Right ventricle myocardium superior (tissue), 1 donor: Measurements from ENCODE around the gene OSM. TPM values are rescaled to one million over a fixed set of nuclear protein-coding genes. Genes with fewer than 3 reads are reported as not detected.
"Not testable (repeated sequence)": the region's sequence is repeated elsewhere in the genome, so short reads cannot be mapped to it uniquely, and the experiment has no call there.

Experiments used
- ATAC-seq: fragments of 200-7000 bp; cut with Tn5 transposase; one replicate; pipeline ENCODE4 v1.9.1; 2020; ENCODE audit warnings: mild to moderate bottlenecking; ENCODE audit not compliant: poor library complexity
- DNase-seq: peaks from one replicate; pipeline ENCODE4 v3.0.0-alpha.2; 2020
- intact Hi-C: fragments of 100-400 bp; cut with DNase I; formaldehyde crosslinking; loops from one replicate; pipeline ENCODE4 v1.11.2; 2022
- total RNA-seq: library from RNA; stranded (reverse); fragmentation: NEBNext Ultra II Directional; extraction: Animal tissue kit (Norgen Biotek cat#: 25700); gene quantifications from one replicate; pipeline ENCODE4 v1.2.1, GENCODE V29; 2021
- donor health status: DM: no; HTN: yes; CAD: no; lungs with severe emphysema.

The OSM gene
- total RNA-seq, 1 donor from 2014 or later: 0.11 TPM

- ATAC-seq: no peak
- intact Hi-C loops: no loop called here
- DNase-seq: no peak
Measured at GRCh38 chr22:30224161-30224857, 42.3 kb downstream of the OSM start.

- ATAC-seq (no peak), DNase-seq (no peak)
- intact Hi-C loops: no loop called here
Measured at GRCh38 chr22:30223303-30223702, 43.3 kb downstream of the OSM start.

GRCh38 chr22:30222321-30222720 is 44.3 kb downstream of the OSM start:
- ATAC-seq: no peak
- no peak for DNase-seq
- intact Hi-C loops: no loop called here

GRCh38 chr22:30221121-30221992 is 45.3 kb downstream of the OSM start:
- no peak for ATAC-seq
- no peak for DNase-seq

GRCh38 chr22:30220338-30221012 is 46.2 kb downstream of the OSM start:
- intact Hi-C loops: no loop called here
- DNase-seq (no peak), ATAC-seq (no peak)

More at GRCh38 chr22:30221121-30221992, 45.3 kb downstream of the OSM start:
- intact Hi-C loops: no loop called here

- DNase-seq: no peak
- ATAC-seq: no peak
- intact Hi-C loops: no loop called here
Measured at GRCh38 chr22:30219668-30220278, 46.9 kb downstream of the OSM start.

GRCh38 chr22:30219049-30219654 is 47.5 kb downstream of the OSM start:
- ATAC-seq (no peak), DNase-seq (no peak)
- intact Hi-C loops: no loop called here

- DNase-seq (no peak), ATAC-seq (no peak)
- intact Hi-C loops: no loop called here
Measured at GRCh38 chr22:30217698-30218560, 48.7 kb downstream of the OSM start.

- DNase-seq (no peak), ATAC-seq (no peak)
- intact Hi-C loops: no loop called here
Measured at GRCh38 chr22:30216710-30217109, 49.9 kb downstream of the OSM start.

GRCh38 chr22:30216272-30216671 is 50.4 kb downstream of the OSM start:
- intact Hi-C loops, ATAC-seq, DNase-seq: not testable (repeated sequence)

GRCh38 chr22:30214703-30215407 is 51.8 kb downstream of the OSM start:
- ATAC-seq (no peak), DNase-seq (no peak)
- intact Hi-C loops: no loop called here

- intact Hi-C loops: no loop called here
- no peak for DNase-seq
- no peak for ATAC-seq
Measured at GRCh38 chr22:30212996-30213441, 53.6 kb downstream of the OSM start.

Other genes starting within 250 kb of the OSM start
- gene HORMAD2, start 186.4 kb downstream of the OSM start, total RNA-seq: not detected
- gene LIF, start 20.1 kb downstream of the OSM start, total RNA-seq: 0.54 TPM
- 5.3 TPM for gene CASTOR1, start 22.7 kb upstream of the OSM start, total RNA-seq
- 6.5 TPM for gene TBC1D10A, start 60.1 kb upstream of the OSM start, total RNA-seq
- 87.7 TPM for gene SF3A1, start 90.0 kb upstream of the OSM start, total RNA-seq
- gene CCDC157, start 90.2 kb upstream of the OSM start, total RNA-seq: 0.51 TPM
- gene RNF215, start 120.6 kb upstream of the OSM start, total RNA-seq: 4.3 TPM
- 1.5 TPM for gene SEC14L2, start 130.2 kb upstream of the OSM start, total RNA-seq
- 15.1 TPM for gene MTFP1, start 158.9 kb upstream of the OSM start, total RNA-seq
- not detected for gene SEC14L3, start 205.2 kb upstream of the OSM start, total RNA-seq
- not detected for gene SEC14L4, start 238.8 kb upstream of the OSM start, total RNA-seq